IMR-90 (cell line): ENCODE measurements around the gene SMARCC2. TPM values are rescaled to one million over a fixed set of nuclear protein-coding genes. Genes with fewer than 3 reads are reported as not detected.

Experiments
- ATAC-seq: fragments of 200-7000 bp; cut with Tn5 transposase; 2 replicates; pipeline ENCODE4 v1.9.1; 2020; ENCODE audit warnings: low read depth, mild to moderate bottlenecking, moderate library complexity
- BruUV-seq: library from RNA; stranded (reverse); fragments of 400-500 nt; replicated peaks from 2 replicates; lab custom pipeline; 2021; lab: Mats Ljungman, UMichigan
- CTCF ChIA-PET: fragments of 300-600 bp; formaldehyde crosslinking; extraction: SDS; loops from one replicate; lab custom pipeline; 2021; ENCODE audit warnings: antibody characterized with exemption; lab: Yijun Ruan, JAX
- POLR2A ChIA-PET: fragments of 300-600 bp; sonication (Branson Sonifier 250); formaldehyde crosslinking; loops from one replicate; lab custom pipeline; 2022; ENCODE audit warnings: antibody characterized with exemption; ENCODE audit not compliant: unreplicated experiment; lab: Charles Lee
- DNase-seq: peaks from one replicate; pipeline ENCODE4 v3.0.0; 2013
- H2AFZ ChIP-seq: replicated peaks from 2 replicates; pipeline ENCODE3; 2013; ENCODE audit warnings: low read length, mild to moderate bottlenecking; ENCODE audit not compliant: poor library complexity
- H2AK5ac ChIP-seq: 2 replicates; pipeline ENCODE4 v1.6.1; 2013; ENCODE audit warnings: low read depth, low read length, inconsistent platforms
- H2AK9ac ChIP-seq: replicated peaks from 2 replicates; pipeline ENCODE3; 2013; ENCODE audit warnings: mild to moderate bottlenecking, low read depth, low read length, moderate library complexity; ENCODE audit not compliant: poor library complexity
- H2BK120ac ChIP-seq: 2 replicates; pipeline ENCODE4 v1.6.1; 2013; ENCODE audit warnings: low read depth, low read length, inconsistent platforms
- H2BK15ac ChIP-seq: 3 replicates; pipeline ENCODE4 v1.6.1; 2013; ENCODE audit warnings: low read depth, low read length, inconsistent platforms
- H2BK20ac ChIP-seq: 2 replicates; pipeline ENCODE4 v1.6.1; 2013; ENCODE audit warnings: low read depth, mild to moderate bottlenecking, inconsistent platforms, low read length, moderate library complexity
- H2BK5ac ChIP-seq: 2 replicates; pipeline ENCODE4 v1.6.1; 2013; ENCODE audit warnings: mild to moderate bottlenecking, low read depth, low read length, inconsistent platforms; ENCODE audit not compliant: poor library complexity, severe bottlenecking
- H3K14ac ChIP-seq: replicated peaks from 2 replicates; pipeline ENCODE4 v1.6.1; 2013; ENCODE audit warnings: low read depth, low read length, inconsistent platforms
- H3K18ac ChIP-seq: 2 replicates; pipeline ENCODE4 v1.6.1; 2013; ENCODE audit warnings: low read depth, low read length, control low read depth
- H3K23ac ChIP-seq: 2 replicates; pipeline ENCODE4 v1.6.1; 2013; ENCODE audit warnings: low read depth, low read length, inconsistent platforms
- H3K27ac ChIP-seq: 2 replicates; pipeline ENCODE4 v1.5.1; 2013; ENCODE audit warnings: mild to moderate bottlenecking, control low read depth, low read length; ENCODE audit not compliant: insufficient read depth
- H3K27me3 ChIP-seq: 2 replicates; pipeline ENCODE4 v1.6.1; 2013; ENCODE audit warnings: low read length; ENCODE audit not compliant: control insufficient read depth, insufficient read depth
- H3K36me3 ChIP-seq: 2 replicates; pipeline ENCODE4 v1.6.1; 2013; ENCODE audit warnings: low read length, mixed read lengths; ENCODE audit not compliant: control insufficient read depth, insufficient read depth
- H3K4ac ChIP-seq: 2 replicates; pipeline ENCODE4 v1.6.1; 2013; ENCODE audit warnings: low read depth, low read length, inconsistent platforms
- H3K4me1 ChIP-seq: 2 replicates; pipeline ENCODE4 v1.6.1; 2013; ENCODE audit warnings: low read length, mixed read lengths; ENCODE audit not compliant: control insufficient read depth, insufficient read depth
- H3K4me2 ChIP-seq: 2 replicates; pipeline ENCODE4 v1.6.1; 2013; ENCODE audit warnings: low read depth, mild to moderate bottlenecking, control low read depth, low read length, moderate library complexity
- H3K4me3 ChIP-seq: 2 replicates; pipeline ENCODE4 v1.5.1; 2013; ENCODE audit warnings: low read depth, mild to moderate bottlenecking, control low read depth, low read length, moderate library complexity; ENCODE audit not compliant: insufficient read depth
- H3K56ac ChIP-seq: 2 replicates; pipeline ENCODE4 v1.6.1; 2013; ENCODE audit warnings: low read length, inconsistent platforms; ENCODE audit not compliant: insufficient read depth; ENCODE audit errors: extremely low read depth
- H3K79me1 ChIP-seq, 2 experiments: 2 replicates each; pipeline ENCODE4 v1.6.1; 2013; ENCODE audit warnings: low read length in 2 of 2, inconsistent platforms in 1 of 2, low read depth in 1 of 2
- H3K9ac ChIP-seq: 2 replicates; pipeline ENCODE4 v1.6.1; 2013; ENCODE audit warnings: low read depth, low read length, control low read depth
- H3K9me1 ChIP-seq: 2 replicates; pipeline ENCODE4 v1.6.1; 2013; ENCODE audit warnings: low read length, inconsistent platforms; ENCODE audit not compliant: insufficient read depth
- H3K9me3 ChIP-seq: 2 replicates; pipeline ENCODE4 v1.6.1; 2013; ENCODE audit warnings: low read length; ENCODE audit not compliant: control insufficient read depth, insufficient read depth
- H4K20me1 ChIP-seq: 2 replicates; pipeline ENCODE4 v1.6.1; 2013; ENCODE audit warnings: low read length, inconsistent platforms; ENCODE audit not compliant: insufficient read depth
- H4K5ac ChIP-seq: 2 replicates; pipeline ENCODE4 v1.6.1; 2013; ENCODE audit warnings: mild to moderate bottlenecking, low read depth, low read length, control low read depth
- H4K8ac ChIP-seq, 2 experiments: 2 replicates each; pipeline ENCODE4 v1.6.1; 2013; ENCODE audit warnings: low read depth in 2 of 2, low read length in 2 of 2, control low read depth in 1 of 2, inconsistent platforms in 1 of 2
- H4K91ac ChIP-seq: 2 replicates; pipeline ENCODE4 v1.6.1; 2013; ENCODE audit warnings: low read depth, low read length, inconsistent platforms; ENCODE audit not compliant: insufficient read depth
- BHLHE40 ChIP-seq: fragments of 150-350 bp; IDR thresholded peaks from 2 replicates; pipeline ENCODE4 v1.6.1; 2016; ENCODE audit warnings: mild to moderate bottlenecking, low read depth, low read length
- NFE2L2 ChIP-seq: fragments of 150-350 bp; IDR thresholded peaks from 2 replicates; pipeline ENCODE4 v1.6.1; 2016; ENCODE audit warnings: low read depth, mild to moderate bottlenecking, low read length
- POLR2A ChIP-seq: IDR thresholded peaks from 2 replicates; pipeline ENCODE4 v1.6.1; 2012; ENCODE audit warnings: mild to moderate bottlenecking, low read depth, low read length
- WGBS, 2 experiments: methylation state at CpG; one replicate each; pipeline versions ENCODE4 v1.1.5 to v1.1.7; 2013; ENCODE audit warnings: missing lambda C conversion rate in 2 of 2; ENCODE audit not compliant: insufficient read length in 1 of 2; ENCODE audit errors: extremely low coverage in 2 of 2; 5-methylcytosine and 5-hydroxymethylcytosine counted together
- dilution Hi-C: fragments of 300-500 bp; cut with HindIII; formaldehyde crosslinking; loops from one replicate; pipeline ENCODE4 v1.14.3; 2018; ENCODE audit warnings: low sequenced_read_pairs; ENCODE audit not compliant: unreplicated experiment
- in situ Hi-C: fragments of 300-500 bp; cut with MboI; formaldehyde crosslinking; loops from 3 replicates; pipeline ENCODE4 v1.14.3; 2019; ENCODE audit warnings: low sequenced_read_pairs, inconsistent platforms, mixed read lengths
- intact Hi-C: fragments of 100-400 bp; cut with micrococcal nuclease; formaldehyde crosslinking; loops from 2 replicates; pipeline ENCODE4 v1.10.0; 2022
- polyA plus RNA-seq, 3 experiments: library from polyadenylated mRNA; depleted of rRNA; stranded (reverse); fragments of >200 nt; gene quantifications; 2 replicates each; pipeline ENCODE4 v1.2.3, GENCODE V29; 2012; ENCODE audit warnings: low replicate concordance in 1 of 3
- total RNA-seq: library from RNA; depleted of rRNA; stranded (reverse); fragments of >200 nt; gene quantifications from 2 replicates; pipeline ENCODE4 v1.2.3, GENCODE V29; 2012

Gene SMARCC2
- total and polyA plus RNA-seq, 2 of the 4 experiments (the other 2 are of a cell fraction), result 42.3 to 43.8 TPM

DNA sequence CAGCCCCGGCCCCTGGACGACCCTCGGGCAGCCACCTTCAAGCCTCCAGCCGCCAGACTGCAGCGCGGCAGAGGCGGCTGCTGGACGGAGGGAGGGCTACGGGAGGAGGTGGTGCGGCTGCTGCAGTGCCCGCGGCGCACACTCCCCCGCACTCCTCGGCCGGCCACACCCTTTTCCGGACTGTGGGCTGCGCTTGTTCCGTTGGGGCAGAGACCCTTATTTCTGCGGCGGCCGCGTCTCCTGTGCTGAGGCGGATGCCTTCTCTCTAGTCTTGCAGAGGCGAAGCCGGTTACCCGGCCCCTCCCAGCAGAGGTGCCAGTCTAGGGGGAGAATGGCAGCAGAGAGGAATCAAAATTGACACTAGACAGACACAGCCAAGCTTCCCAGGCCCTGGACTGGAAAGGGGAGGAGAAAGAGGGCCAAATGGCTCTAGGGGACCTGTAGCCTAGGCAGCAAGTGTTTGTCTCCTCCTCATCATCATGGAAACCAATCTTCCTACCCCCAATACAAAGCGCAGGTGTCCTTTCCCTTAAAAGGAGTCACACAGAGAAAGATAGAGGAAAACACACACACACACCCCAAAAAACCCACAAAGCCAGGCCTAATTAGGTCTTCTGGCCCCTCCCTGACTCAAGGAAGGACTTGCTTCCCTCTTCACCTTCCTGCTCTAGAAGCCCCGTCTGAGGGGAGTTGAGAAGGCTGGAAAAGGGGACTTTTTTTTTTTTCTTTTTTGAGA lies 59.9 kb downstream of the SMARCC2 start:
- in situ Hi-C loops, result loop anchor here (5.0 kb wide), 1 partner anchor 58 kb away; the partner anchor contains the start of gene SMARCC2
- H4K91ac ChIP-seq, result peak overlapping the region; percentile 81

More for the DNA sequence above, 59.9 kb downstream of the SMARCC2 start:
- Histone ChIP-seq H4K5ac (peak overlapping the region; percentile 41; the same call in 1 of the 2 replicates), H2BK20ac (no peak overlapping the region), H4K8ac (peak overlapping the region; percentile 42 to 73; a peak in 3 of 4 replicates), H3K4me1 (peaks cover 6% of the 10 kb centered on the region; the same call in 1 of the 2 replicates), H4K20me1 (no peaks in the 10 kb centered on the region), H3K79me1 (peaks cover 44 to 76% of the 10 kb centered on the region in 2 experiments), H3K18ac (0 out of 2 replicates have a peak overlapping the region, but pooled peaks have one; percentile 4), H2BK120ac (0 out of 2 replicates have a peak overlapping the region, but pooled peaks have one; percentile 39), H3K27me3 (no peaks in the 10 kb centered on the region), H2BK5ac (peak overlapping the region; percentile 51), H2AFZ (peak overlapping the region; percentile 88), H3K23ac (peak overlapping the region; percentile 88; the same call in 1 of the 2 replicates), H3K14ac (peak overlapping the region; percentile 85), H3K9me1 (no peaks in the 10 kb centered on the region), H3K9me3 (no peaks in the 10 kb centered on the region), H3K56ac (peak overlapping the region; percentile 78), H3K4ac (peak overlapping the region; percentile 81), H2AK5ac (peak overlapping the region; percentile 88), H3K4me2 (peak overlapping the region; percentile 92), H3K27ac (peak overlapping the region; percentile 44), H2BK15ac (no peak overlapping the region), H2AK9ac (peak overlapping the region; percentile 95), H3K36me3 (peaks cover 36% of the 10 kb centered on the region), H3K4me3 (peak overlapping the region; percentile 75), H3K9ac (peak overlapping the region; percentile 91)
- intact Hi-C loops, result no loop called here
- ATAC-seq, result peak; percentile 44
- 0% methylated on average over 6 of the region's 29 CpGs; no CpG with 5 or more reads in 1 of the 2 experiments for WGBS, 2 experiments
- DNase-seq, result peak; percentile 36
- TF ChIP-seq POLR2A (no peak; the same call in 1 of the 2 replicates), BHLHE40 (peak; percentile 4; the same call in 1 of the 2 replicates), NFE2L2 (no peak)
- CTCF ChIA-PET, result interaction anchor here (0.5 kb wide), 1 partner anchor 19 kb away, joined by 3 read pairs; no protein-coding TSS in a partner anchor
- no TSS peak for BruUV-seq
- dilution Hi-C loops, result no loop called here
- POLR2A ChIA-PET, result no interaction called here
